CD14-positive monocyte (primary cell): Measurements from ENCODE around the gene CTXN2. TPM values are rescaled to one million over a fixed set of nuclear protein-coding genes. Genes with fewer than 3 reads are reported as not detected.

Source experiments
- DNase-seq, 3 donors: peaks; one replicate each; pipeline ENCODE4 v3.0.0-alpha.2; 2011 to 2022
- H2AFZ ChIP-seq: 2 replicates; pipeline ENCODE4 v1.6.0; 2012; ENCODE audit warnings: mild to moderate bottlenecking, low read depth, low read length, inconsistent platforms; ENCODE audit not compliant: insufficient read depth, poor library complexity, severe bottlenecking
- H3K27ac ChIP-seq, 2 donors: 1 replicate in 1 of 2; 2 replicates in 1 of 2; pipeline ENCODE4 v1.5.1; 2012 to 2013; ENCODE audit warnings: low read length in 2 of 2, control low read depth in 1 of 2, inconsistent platforms in 1 of 2, low read depth in 1 of 2, mild to moderate bottlenecking in 1 of 2
- H3K27me3 ChIP-seq, 2 donors: one replicate each; pipeline versions ENCODE4 v1.6.0 to v1.6.1; 2011 to 2013; ENCODE audit warnings: low read length in 2 of 2; ENCODE audit not compliant: control insufficient read depth in 2 of 2, insufficient read depth in 2 of 2
- H3K36me3 ChIP-seq, 2 donors: replicated peaks in 1 of 2; 1 replicate in 1 of 2; 2 replicates in 1 of 2; pipeline versions ENCODE4 v1.5.1 to v1.6.1; 2012 to 2013; ENCODE audit warnings: low read length in 2 of 2, control low read depth in 1 of 2, inconsistent platforms in 1 of 2, mild to moderate bottlenecking in 1 of 2; ENCODE audit not compliant: insufficient read depth in 2 of 2, control insufficient read depth in 1 of 2
- H3K4me1 ChIP-seq, 2 donors: 1 replicate in 1 of 2; 2 replicates in 1 of 2; pipeline versions ENCODE4 v1.5.1 to v1.6.1; 2012 to 2013; ENCODE audit warnings: low read length in 2 of 2, control low read depth in 1 of 2, inconsistent platforms in 1 of 2, mild to moderate bottlenecking in 1 of 2, moderate library complexity in 1 of 2; ENCODE audit not compliant: insufficient read depth in 2 of 2, control insufficient read depth in 1 of 2
- H3K4me2 ChIP-seq: replicated peaks from 2 replicates; pipeline ENCODE3; 2012; ENCODE audit warnings: low read length, moderate library complexity, mild to moderate bottlenecking; ENCODE audit not compliant: poor library complexity, severe bottlenecking; ENCODE audit errors: extremely low read depth
- H3K4me3 ChIP-seq, 3 experiments: fragments of 200-600 bp in 1 of 3; sonication (generic) in 1 of 3; replicated peaks in 1 of 3; 1 replicate in 2 of 3; 2 replicates in 1 of 3; pipeline ENCODE4 v1.5.1; 2011 to 2013; ENCODE audit warnings: low read length in 3 of 3, mild to moderate bottlenecking in 3 of 3, control low read depth in 2 of 3, low read depth in 2 of 3, inconsistent platforms in 1 of 3, moderate library complexity in 1 of 3
- H3K79me2 ChIP-seq: 2 replicates; pipeline ENCODE4 v1.6.0; 2012; ENCODE audit warnings: mild to moderate bottlenecking, control low read depth, inconsistent platforms, low read length, moderate library complexity; ENCODE audit not compliant: insufficient read depth
- H3K9ac ChIP-seq: 2 replicates; pipeline ENCODE4 v1.6.0; 2017; ENCODE audit warnings: low read length, mild to moderate bottlenecking; ENCODE audit not compliant: insufficient read depth, poor library complexity, severe bottlenecking
- H3K9me3 ChIP-seq, 2 donors: replicated peaks in 1 of 2; 1 replicate in 1 of 2; 2 replicates in 1 of 2; pipeline versions ENCODE4 v1.5.1 to v1.6.1; 2012 to 2013; ENCODE audit warnings: low read length in 2 of 2, control low read depth in 1 of 2; ENCODE audit not compliant: control insufficient read depth in 1 of 2, insufficient read depth in 1 of 2
- H4K20me1 ChIP-seq: 2 replicates; pipeline ENCODE4 v1.6.0; 2012; ENCODE audit warnings: mild to moderate bottlenecking, low read length, control low read depth, moderate library complexity; ENCODE audit not compliant: insufficient read depth
- H3K27ac Mint-ChIP-seq, 7 donors: one replicate each; pipeline ENCODE4 v1.8.0; 2020; ENCODE audit warnings: mild to moderate bottlenecking in 7 of 7, mixed read lengths in 7 of 7, moderate library complexity in 6 of 7, inconsistent platforms in 2 of 7
- H3K27me3 Mint-ChIP-seq, 3 donors: one replicate each; pipeline ENCODE4 v1.8.0; 2021 to 2022; ENCODE audit warnings: low read depth in 3 of 3, mild to moderate bottlenecking in 3 of 3, mixed read lengths in 3 of 3, moderate library complexity in 3 of 3, inconsistent platforms in 1 of 3
- H3K36me3 Mint-ChIP-seq, 2 donors: one replicate each; pipeline ENCODE4 v1.8.0; 2020; ENCODE audit warnings: mixed read lengths in 2 of 2, inconsistent platforms in 1 of 2, mild to moderate bottlenecking in 1 of 2
- H3K4me1 Mint-ChIP-seq: one replicate; pipeline ENCODE4 v1.8.0; 2020; ENCODE audit warnings: mild to moderate bottlenecking, mixed read lengths
- H3K4me3 Mint-ChIP-seq, 2 donors: one replicate each; pipeline ENCODE4 v1.8.0; 2020; ENCODE audit warnings: mild to moderate bottlenecking in 2 of 2, mixed read lengths in 2 of 2, moderate library complexity in 1 of 2
- H3K9me3 Mint-ChIP-seq, 7 donors: one replicate each; pipeline ENCODE4 v1.8.0; 2020 to 2022; ENCODE audit warnings: mixed read lengths in 7 of 7, mild to moderate bottlenecking in 6 of 7, moderate library complexity in 6 of 7, inconsistent platforms in 2 of 7
- WGBS: methylation state at CpG from one replicate; pipeline ENCODE4 v1.1.5; 2013; ENCODE audit warnings: missing lambda C conversion rate; ENCODE audit not compliant: insufficient coverage; 5-methylcytosine and 5-hydroxymethylcytosine counted together
- intact Hi-C, 2 donors: fragments of 100-400 bp; cut with micrococcal nuclease; formaldehyde crosslinking; loops; one replicate each; pipeline versions ENCODE4 v1.15.0 to v1.15.1; 2023
- polyA plus RNA-seq, 3 donors: library from polyadenylated mRNA; depleted of rRNA in 1 of 3; unstranded in 2 of 3; stranded (reverse) in 1 of 3; fragments of 300-500 nt in 2 of 3; fragments of >200 nt in 1 of 3; fragmentation: Illumina TruSeq in 2 of 3; gene quantifications; 1 replicate in 2 of 3; 2 replicates in 1 of 3; pipeline ENCODE4 v1.2.3, GENCODE V29; 2012 to 2021
- TF ChIP-seq, protein P1 (sequence below): fragments of 200-600 bp; IDR thresholded peaks from one replicate; pipeline ENCODE4 v1.8.0; 2022; ENCODE audit warnings: antibody characterized with exemption, mild to moderate bottlenecking

CTXN2 gene
- polyA plus RNA-seq, 3 donors: not detected

DNA sequence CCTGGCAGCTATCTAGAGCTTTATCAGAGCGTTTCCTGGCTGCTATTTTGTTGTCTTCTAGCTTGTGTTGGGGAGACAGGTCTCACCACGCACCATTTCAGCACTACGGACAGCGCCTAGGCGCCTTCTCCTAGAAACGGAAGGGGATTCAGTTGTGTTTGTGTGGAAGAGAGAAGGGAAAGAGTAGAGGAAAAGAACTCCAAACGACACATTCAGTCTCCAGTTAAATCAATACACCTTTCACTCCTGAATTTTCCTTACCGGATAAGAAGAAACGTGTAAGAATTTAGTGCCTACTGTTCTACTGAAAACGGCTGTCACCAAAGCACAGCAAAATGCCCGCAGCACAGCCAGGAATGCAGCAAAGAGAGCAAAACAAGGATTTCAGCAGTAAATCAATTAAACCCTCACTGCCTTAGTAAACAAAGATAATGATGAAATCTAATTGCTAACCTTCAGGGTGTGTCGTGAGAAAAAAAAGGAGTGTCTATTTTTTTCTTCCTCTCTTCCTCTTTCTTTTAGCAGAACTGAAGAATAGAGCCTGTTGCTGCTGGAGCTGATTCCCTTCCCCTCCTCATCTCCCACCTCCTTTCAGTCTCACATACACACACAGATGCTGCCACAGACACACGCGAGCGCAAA, 412 bp upstream of the CTXN2 start:
- intact Hi-C loops: no loop called here
- no peak overlapping the region for H3K9ac ChIP-seq
- no peaks in the 10 kb centered on the region for H3K9me3 ChIP-seq
- H4K20me1 ChIP-seq: no peaks in the 10 kb centered on the region
- H3K36me3 ChIP-seq: no peaks in the 10 kb centered on the region
- WGBS: 0% methylated on average over 5 of the region's 15 CpGs
- H2AFZ ChIP-seq: no peak overlapping the region
- H3K27me3 ChIP-seq: peaks cover 2 to 10% of the 10 kb centered on the region in 2 donors
- peaks cover 0 to 2% (median 0%) of the 10 kb centered on the region in 7 donors for H3K9me3 Mint-ChIP-seq
- H3K36me3 Mint-ChIP-seq: no peaks in the 10 kb centered on the region
- H3K4me2 ChIP-seq: no peak overlapping the region
- TF ChIP-seq, protein P1, sequence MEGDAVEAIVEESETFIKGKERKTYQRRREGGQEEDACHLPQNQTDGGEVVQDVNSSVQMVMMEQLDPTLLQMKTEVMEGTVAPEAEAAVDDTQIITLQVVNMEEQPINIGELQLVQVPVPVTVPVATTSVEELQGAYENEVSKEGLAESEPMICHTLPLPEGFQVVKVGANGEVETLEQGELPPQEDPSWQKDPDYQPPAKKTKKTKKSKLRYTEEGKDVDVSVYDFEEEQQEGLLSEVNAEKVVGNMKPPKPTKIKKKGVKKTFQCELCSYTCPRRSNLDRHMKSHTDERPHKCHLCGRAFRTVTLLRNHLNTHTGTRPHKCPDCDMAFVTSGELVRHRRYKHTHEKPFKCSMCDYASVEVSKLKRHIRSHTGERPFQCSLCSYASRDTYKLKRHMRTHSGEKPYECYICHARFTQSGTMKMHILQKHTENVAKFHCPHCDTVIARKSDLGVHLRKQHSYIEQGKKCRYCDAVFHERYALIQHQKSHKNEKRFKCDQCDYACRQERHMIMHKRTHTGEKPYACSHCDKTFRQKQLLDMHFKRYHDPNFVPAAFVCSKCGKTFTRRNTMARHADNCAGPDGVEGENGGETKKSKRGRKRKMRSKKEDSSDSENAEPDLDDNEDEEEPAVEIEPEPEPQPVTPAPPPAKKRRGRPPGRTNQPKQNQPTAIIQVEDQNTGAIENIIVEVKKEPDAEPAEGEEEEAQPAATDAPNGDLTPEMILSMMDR: no peak
- H3K27ac ChIP-seq: no peak overlapping the region
- H3K27ac Mint-ChIP-seq: no peak overlapping the region
- H3K27me3 Mint-ChIP-seq: peaks cover 11 to 14% (median 13%) of the 10 kb centered on the region in 3 donors
- H3K4me1 Mint-ChIP-seq: peaks cover 7% of the 10 kb centered on the region
- peak overlapping the region in 1 of 2 donors; percentile 74 for H3K4me3 Mint-ChIP-seq
- no peak overlapping the region for H3K4me3 ChIP-seq
- no peaks in the 10 kb centered on the region for H3K79me2 ChIP-seq
- DNase-seq: no peak
- H3K4me1 ChIP-seq: peaks cover 0 to 5% of the 10 kb centered on the region in 2 donors

DNA sequence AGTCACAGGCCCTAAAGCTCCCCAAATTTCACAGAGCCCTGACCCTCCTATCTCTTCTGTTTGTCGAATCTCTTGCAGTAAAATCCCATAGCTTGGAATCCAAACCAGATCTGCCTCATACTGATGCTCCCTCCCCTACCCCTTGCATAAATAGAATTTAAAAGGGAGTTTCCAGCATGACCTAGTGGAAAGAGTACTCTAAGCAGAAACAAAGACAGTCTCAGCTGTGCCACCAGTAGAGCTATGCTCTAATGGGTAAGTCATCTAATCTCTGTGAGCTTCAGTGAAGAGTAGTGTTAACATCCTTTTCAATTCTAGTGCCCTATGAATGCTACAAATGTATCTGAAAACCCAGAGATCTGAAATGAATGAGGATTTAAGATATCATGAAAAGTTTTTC, 10.6 kb downstream of the CTXN2 start:
- TF ChIP-seq, protein P1: no peak
- no peaks in the 10 kb centered on the region for H3K36me3 Mint-ChIP-seq
- H3K79me2 ChIP-seq: no peaks in the 10 kb centered on the region
- H3K27me3 Mint-ChIP-seq: peaks cover 3 to 6% (median 6%) of the 10 kb centered on the region in 3 donors
- H3K36me3 ChIP-seq: no peaks in the 10 kb centered on the region
- no peaks in the 10 kb centered on the region for H3K9me3 ChIP-seq
- no peaks in the 10 kb centered on the region for H4K20me1 ChIP-seq
- no peak overlapping the region for H2AFZ ChIP-seq
- H3K4me3 ChIP-seq: no peak overlapping the region
- intact Hi-C loops: no loop called here
- H3K27me3 ChIP-seq: no peaks in the 10 kb centered on the region
- H3K9ac ChIP-seq: no peak overlapping the region
- H3K9me3 Mint-ChIP-seq: peaks cover 0 to 4% (median 0%) of the 10 kb centered on the region in 7 donors
- H3K4me1 ChIP-seq: no peaks in the 10 kb centered on the region
- H3K27ac ChIP-seq: no peak overlapping the region
- H3K4me3 Mint-ChIP-seq: no peak overlapping the region
- no CpG with 5 or more reads among the region's 1 CpG for WGBS
- H3K4me1 Mint-ChIP-seq: no peaks in the 10 kb centered on the region
- DNase-seq: no peak
- no peak overlapping the region for H3K27ac Mint-ChIP-seq
- H3K4me2 ChIP-seq: no peak overlapping the region
